ENCODE measurements around the gene PSMB5. TPM values are rescaled to one million over a fixed set of nuclear protein-coding genes. Genes with fewer than 3 reads are reported as not detected.

Gene PSMB5
- total and polyA plus RNA-seq, 2 of the 13 experiments (the other 11 are each of a cell fraction or from before 2014, with no cell fraction given), result 705 to 871 TPM

DNA sequence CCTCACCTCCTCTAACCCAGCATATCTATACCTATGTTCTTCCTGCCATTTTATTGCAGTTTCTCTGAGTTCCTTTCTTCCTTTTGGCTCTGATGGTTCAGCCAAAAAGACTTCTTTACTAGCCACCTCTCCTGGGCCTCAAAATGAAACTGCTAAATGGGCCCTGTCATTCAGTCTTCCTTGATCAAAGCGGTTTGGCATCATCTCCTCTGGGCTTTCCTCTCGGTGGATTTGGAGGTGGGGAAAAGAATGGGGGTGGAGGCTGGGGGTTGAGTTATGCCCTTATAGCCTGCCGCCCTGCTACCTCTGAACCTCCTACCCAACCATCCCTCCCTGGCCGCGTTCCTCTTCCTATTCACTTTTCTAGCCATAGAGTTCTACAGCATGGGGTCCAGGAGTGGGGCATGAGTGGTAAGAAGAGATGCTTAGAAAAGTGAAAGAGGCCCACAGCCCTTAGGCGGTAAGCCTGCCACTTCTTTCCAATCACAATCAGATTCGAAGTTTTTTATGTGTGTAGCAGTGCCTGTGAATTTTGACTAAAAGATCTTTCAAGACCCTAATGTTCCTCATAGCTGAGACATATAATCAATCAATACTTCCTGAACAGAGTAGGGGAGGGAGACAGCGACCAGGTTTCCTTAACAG lies 54.8 kb downstream of the PSMB5 start (continued):
- TF ChIP-seq ZNF232 (CRISPR knock-in tag; IDR thresholded peaks at IDR 0.05; ENCODE audit: borderline replicate concordance) (no peak), ZNF737 (CRISPR knock-in tag; IDR thresholded peaks at IDR 0.05; ENCODE audit: borderline replicate concordance) (no peak), TBX3 (IDR thresholded peaks at IDR 0.05; ENCODE audit: borderline replicate concordance) (no peak), ZNF275 (CRISPR knock-in tag; IDR thresholded peaks at IDR 0.05; ENCODE audit: borderline replicate concordance) (no peak), KLF13 (CRISPR knock-in tag; IDR thresholded peaks at IDR 0.05) (0 out of 2 replicates have a peak, but pooled peaks have one; percentile 17), GTF3A (CRISPR knock-in tag; conservative IDR thresholded peaks at IDR 0.05) (no peak), SMAD1 (CRISPR knock-in tag; IDR thresholded peaks at IDR 0.05; ENCODE audit: borderline replicate concordance, low read depth) (0 out of 2 replicates have a peak, but pooled peaks have one; percentile 7), FOXP4 (CRISPR knock-in tag; IDR thresholded peaks at IDR 0.05) (no peak), CEBPB (IDR thresholded peaks at IDR 0.05; ENCODE audit: borderline replicate concordance, low read depth, low read length) (no peak), CBX2 (IDR thresholded peaks at IDR 0.05; ENCODE audit: low read depth, low read length) (no peak), CBX2 (CRISPR knock-in tag; IDR thresholded peaks at IDR 0.05; ENCODE audit: low read depth) (no peak), CC2D1A (CRISPR knock-in tag; IDR thresholded peaks at IDR 0.05) (no peak), ZNF263 (CRISPR knock-in tag; IDR thresholded peaks at IDR 0.05) (no peak), ERF (CRISPR knock-in tag; IDR thresholded peaks at IDR 0.05) (no peak), ZNF766 (CRISPR knock-in tag; IDR thresholded peaks at IDR 0.05; ENCODE audit: borderline replicate concordance) (no peak), NFYB (CRISPR knock-in tag; IDR thresholded peaks at IDR 0.05) (no peak), CENPX (CRISPR knock-in tag; IDR thresholded peaks at IDR 0.05) (no peak), ZNF639 (CRISPR knock-in tag; conservative IDR thresholded peaks at IDR 0.05) (no peak), GPBP1L1 (CRISPR knock-in tag; IDR thresholded peaks at IDR 0.05) (no peak), ZBTB38 (CRISPR knock-in tag; IDR thresholded peaks at IDR 0.05) (no peak), NR1H2 (CRISPR knock-in tag; IDR thresholded peaks at IDR 0.05; ENCODE audit: borderline replicate concordance, low read depth) (no peak)
- TF ChIP-seq, protein P1, sequence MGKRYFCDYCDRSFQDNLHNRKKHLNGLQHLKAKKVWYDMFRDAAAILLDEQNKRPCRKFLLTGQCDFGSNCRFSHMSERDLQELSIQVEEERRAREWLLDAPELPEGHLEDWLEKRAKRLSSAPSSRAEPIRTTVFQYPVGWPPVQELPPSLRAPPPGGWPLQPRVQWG (CRISPR knock-in tag; IDR thresholded peaks at IDR 0.05; ENCODE audit: borderline replicate concordance, low read depth), result no peak
- TF ChIP-seq, protein P2, sequence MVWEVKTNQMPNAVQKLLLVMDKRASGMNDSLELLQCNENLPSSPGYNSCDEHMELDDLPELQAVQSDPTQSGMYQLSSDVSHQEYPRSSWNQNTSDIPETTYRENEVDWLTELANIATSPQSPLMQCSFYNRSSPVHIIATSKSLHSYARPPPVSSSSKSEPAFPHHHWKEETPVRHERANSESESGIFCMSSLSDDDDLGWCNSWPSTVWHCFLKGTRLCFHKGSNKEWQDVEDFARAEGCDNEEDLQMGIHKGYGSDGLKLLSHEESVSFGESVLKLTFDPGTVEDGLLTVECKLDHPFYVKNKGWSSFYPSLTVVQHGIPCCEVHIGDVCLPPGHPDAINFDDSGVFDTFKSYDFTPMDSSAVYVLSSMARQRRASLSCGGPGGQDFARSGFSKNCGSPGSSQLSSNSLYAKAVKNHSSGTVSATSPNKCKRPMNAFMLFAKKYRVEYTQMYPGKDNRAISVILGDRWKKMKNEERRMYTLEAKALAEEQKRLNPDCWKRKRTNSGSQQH (CRISPR knock-in tag; IDR thresholded peaks at IDR 0.05; ENCODE audit: low read depth), result peak; percentile 66; the same call in 1 of the 2 replicates
